ENCODE measurements around the gene TPCN2.

TPCN2 gene

GRCh38 chr11:69164824-69165223, 116.1 kb downstream of the TPCN2 start:
- Histone ChIP-seq H3K36me3 (ENCODE audit: control insufficient read depth in 4 of 4, insufficient read depth in 4 of 4, low read length in 3 of 4) (no peaks in the 10 kb centered on the region), H3K9me3 (ENCODE audit: control extremely low read depth in 1 of 5, control insufficient read depth in 4 of 5, insufficient read depth in 2 of 5, low read depth in 1 of 5, low read length in 4 of 5) (peaks cover 0 to 21% (median 9%) of the 10 kb centered on the region in 5 experiments), H3K27ac (ENCODE audit: insufficient read depth in 1 of 2, low read depth in 1 of 2, low read length in 2 of 2, poor library complexity in 1 of 2, severe bottlenecking in 2 of 2) (no peak overlapping the region), H3K4me3 (ENCODE audit: control insufficient read depth in 1 of 7, extremely low read depth in 1 of 7, insufficient read depth in 4 of 7, low read depth in 2 of 7, low read length in 6 of 7) (no peak overlapping the region), H3K4me1 (ENCODE audit: control extremely low read depth in 1 of 4, control insufficient read depth in 4 of 4, insufficient read depth in 4 of 4, low read length in 3 of 4) (peaks cover 0 to 13% (median 11%) of the 10 kb centered on the region in 4 experiments), H3K27me3 (replicated peaks in 2 of 5; ENCODE audit: control insufficient read depth in 4 of 5, insufficient read depth in 5 of 5, low read length in 4 of 5) (peaks cover 0 to 6% (median 0%) of the 10 kb centered on the region in 5 experiments)
- DNase-seq, result no peak
- CTCF ChIA-PET, result no interaction called here
- POLR2A ChIA-PET, result no interaction called here
- WGBS (ENCODE audit: insufficient coverage), result 88% methylated on average over 10 of the region's 10 CpGs

- peaks cover 0 to 21% (median 9%) of the 10 kb centered on the region in 5 experiments for H3K9me3 ChIP-seq (ENCODE audit: control extremely low read depth in 1 of 5, control insufficient read depth in 4 of 5, insufficient read depth in 2 of 5, low read depth in 1 of 5, low read length in 4 of 5)
- peaks cover 0 to 6% (median 0%) of the 10 kb centered on the region in 5 experiments for H3K27me3 ChIP-seq (replicated peaks in 2 of 5; ENCODE audit: control insufficient read depth in 4 of 5, insufficient read depth in 5 of 5, low read length in 4 of 5)
- WGBS (ENCODE audit: insufficient coverage), result 100% methylated on average over 1 of the region's 2 CpGs
- H3K36me3 ChIP-seq (ENCODE audit: control insufficient read depth in 4 of 4, insufficient read depth in 4 of 4, low read length in 3 of 4), result no peaks in the 10 kb centered on the region
- CTCF ChIA-PET, result interaction anchor here (1.0 kb wide), 2 partner anchors 10 to 477 kb away, joined by 3 to 4 read pairs; partner anchors contain the start of gene SMIM38
- POLR2A ChIA-PET, result no interaction called here
- DNase-seq, result no peak
- H3K4me1 ChIP-seq (ENCODE audit: control extremely low read depth in 1 of 4, control insufficient read depth in 4 of 4, insufficient read depth in 4 of 4, low read length in 3 of 4), result peaks cover 0 to 13% (median 11%) of the 10 kb centered on the region in 4 experiments
- no peak overlapping the region for H3K4me3 ChIP-seq (ENCODE audit: control insufficient read depth in 1 of 7, extremely low read depth in 1 of 7, insufficient read depth in 4 of 7, low read depth in 2 of 7, low read length in 6 of 7)
- no peak overlapping the region for H3K27ac ChIP-seq (ENCODE audit: insufficient read depth in 1 of 2, low read depth in 1 of 2, low read length in 2 of 2, poor library complexity in 1 of 2, severe bottlenecking in 2 of 2)
These were observed 117.0 kb downstream of the TPCN2 start for GRCh38 chr11:69165775-69166174.

- Histone ChIP-seq H3K36me3 (ENCODE audit: control insufficient read depth in 4 of 4, insufficient read depth in 4 of 4, low read length in 3 of 4) (no peaks in the 10 kb centered on the region), H3K4me3 (ENCODE audit: control insufficient read depth in 1 of 7, extremely low read depth in 1 of 7, insufficient read depth in 4 of 7, low read depth in 2 of 7, low read length in 6 of 7) (peak overlapping the region in 1 of 7 experiments; percentile 10), H3K9me3 (ENCODE audit: control extremely low read depth in 1 of 5, control insufficient read depth in 4 of 5, insufficient read depth in 2 of 5, low read depth in 1 of 5, low read length in 4 of 5) (peaks cover 0 to 21% (median 9%) of the 10 kb centered on the region in 5 experiments), H3K27ac (ENCODE audit: insufficient read depth in 1 of 2, low read depth in 1 of 2, low read length in 2 of 2, poor library complexity in 1 of 2, severe bottlenecking in 2 of 2) (no peak overlapping the region), H3K27me3 (replicated peaks in 2 of 5; ENCODE audit: control insufficient read depth in 4 of 5, insufficient read depth in 5 of 5, low read length in 4 of 5) (peaks cover 0 to 6% (median 0%) of the 10 kb centered on the region in 5 experiments), H3K4me1 (ENCODE audit: control extremely low read depth in 1 of 4, control insufficient read depth in 4 of 4, insufficient read depth in 4 of 4, low read length in 3 of 4) (peaks cover 0 to 13% (median 11%) of the 10 kb centered on the region in 4 experiments)
- WGBS (ENCODE audit: insufficient coverage), result 37% methylated on average over 12 of the region's 21 CpGs
- CTCF ChIA-PET, result interaction anchor here (1.0 kb wide), 2 partner anchors 11 to 477 kb away, joined by 3 to 4 read pairs; partner anchors contain the start of gene SMIM38
- DNase-seq, result peak; percentile 59 to 91 (median 88)
- POLR2A ChIA-PET, result interaction anchor here (0.6 kb wide), 1 partner anchor 76 kb away, joined by 3 read pairs; no protein-coding TSS in a partner anchor
These were observed 117.7 kb downstream of the TPCN2 start for GRCh38 chr11:69166218-69167115.

- CTCF ChIA-PET, result interaction anchor here (1.0 kb wide), 1 partner anchor 11 kb away, joined by 4 read pairs; the partner anchor contains the start of gene SMIM38
These were observed 118.6 kb downstream of the TPCN2 start for GRCh38 chr11:69167130-69167915.

GRCh38 chr11:69167916-69168691, 119.4 kb downstream of the TPCN2 start:
- 83% methylated on average over 7 of the region's 9 CpGs for WGBS (ENCODE audit: insufficient coverage)
- no peak for DNase-seq
- ChIA-PET POLR2A (no interaction called here), CTCF (no interaction called here)
- peaks cover 0 to 14% (median 9%) of the 10 kb centered on the region in 5 experiments for H3K9me3 ChIP-seq (ENCODE audit: control extremely low read depth in 1 of 5, control insufficient read depth in 4 of 5, insufficient read depth in 2 of 5, low read depth in 1 of 5, low read length in 4 of 5)
- peaks cover 0 to 13% (median 11%) of the 10 kb centered on the region in 4 experiments for H3K4me1 ChIP-seq (ENCODE audit: control extremely low read depth in 1 of 4, control insufficient read depth in 4 of 4, insufficient read depth in 4 of 4, low read length in 3 of 4)
- no peaks in the 10 kb centered on the region for H3K36me3 ChIP-seq (ENCODE audit: control insufficient read depth in 4 of 4, insufficient read depth in 4 of 4, low read length in 3 of 4)
- H3K27me3 ChIP-seq (replicated peaks in 2 of 5; ENCODE audit: control insufficient read depth in 4 of 5, insufficient read depth in 5 of 5, low read length in 4 of 5), result peaks cover 0 to 6% (median 0%) of the 10 kb centered on the region in 5 experiments
- H3K4me3 ChIP-seq (ENCODE audit: control insufficient read depth in 1 of 7, extremely low read depth in 1 of 7, insufficient read depth in 4 of 7, low read depth in 2 of 7, low read length in 6 of 7), result no peak overlapping the region
- no peak overlapping the region for H3K27ac ChIP-seq (ENCODE audit: insufficient read depth in 1 of 2, low read depth in 1 of 2, low read length in 2 of 2, poor library complexity in 1 of 2, severe bottlenecking in 2 of 2)

More at GRCh38 chr11:69167130-69167915, 118.6 kb downstream of the TPCN2 start:
- peaks cover 0 to 6% (median 0%) of the 10 kb centered on the region in 5 experiments for H3K27me3 ChIP-seq (replicated peaks in 2 of 5; ENCODE audit: control insufficient read depth in 4 of 5, insufficient read depth in 5 of 5, low read length in 4 of 5)
- POLR2A ChIA-PET, result interaction anchor here (0.6 kb wide), 1 partner anchor 75 kb away, joined by 3 read pairs; no protein-coding TSS in a partner anchor
- peaks cover 0 to 21% (median 9%) of the 10 kb centered on the region in 5 experiments for H3K9me3 ChIP-seq (ENCODE audit: control extremely low read depth in 1 of 5, control insufficient read depth in 4 of 5, insufficient read depth in 2 of 5, low read depth in 1 of 5, low read length in 4 of 5)
- peaks cover 0 to 13% (median 11%) of the 10 kb centered on the region in 4 experiments for H3K4me1 ChIP-seq (ENCODE audit: control extremely low read depth in 1 of 4, control insufficient read depth in 4 of 4, insufficient read depth in 4 of 4, low read length in 3 of 4)
- 94% methylated on average over 9 of the region's 10 CpGs for WGBS (ENCODE audit: insufficient coverage)
- H3K4me3 ChIP-seq (ENCODE audit: control insufficient read depth in 1 of 7, extremely low read depth in 1 of 7, insufficient read depth in 4 of 7, low read depth in 2 of 7, low read length in 6 of 7), result no peak overlapping the region
- no peak overlapping the region for H3K27ac ChIP-seq (ENCODE audit: insufficient read depth in 1 of 2, low read depth in 1 of 2, low read length in 2 of 2, poor library complexity in 1 of 2, severe bottlenecking in 2 of 2)
- DNase-seq, result no peak
- H3K36me3 ChIP-seq (ENCODE audit: control insufficient read depth in 4 of 4, insufficient read depth in 4 of 4, low read length in 3 of 4), result no peaks in the 10 kb centered on the region

GRCh38 chr11:69169479-69169878, 120.7 kb downstream of the TPCN2 start:
- no peak overlapping the region for H3K4me3 ChIP-seq (ENCODE audit: control insufficient read depth in 1 of 7, extremely low read depth in 1 of 7, insufficient read depth in 4 of 7, low read depth in 2 of 7, low read length in 6 of 7)
- POLR2A ChIA-PET, result no interaction called here
- peaks cover 0 to 6% (median 0%) of the 10 kb centered on the region in 5 experiments for H3K27me3 ChIP-seq (replicated peaks in 2 of 5; ENCODE audit: control insufficient read depth in 4 of 5, insufficient read depth in 5 of 5, low read length in 4 of 5)
- H3K9me3 ChIP-seq (ENCODE audit: control extremely low read depth in 1 of 5, control insufficient read depth in 4 of 5, insufficient read depth in 2 of 5, low read depth in 1 of 5, low read length in 4 of 5), result peaks cover 0 to 4% (median 3%) of the 10 kb centered on the region in 5 experiments
- DNase-seq, result no peak
- no peak overlapping the region for H3K27ac ChIP-seq (ENCODE audit: insufficient read depth in 1 of 2, low read depth in 1 of 2, low read length in 2 of 2, poor library complexity in 1 of 2, severe bottlenecking in 2 of 2)
- 100% methylated on average over 3 of the region's 3 CpGs for WGBS (ENCODE audit: insufficient coverage)
- no peaks in the 10 kb centered on the region for H3K36me3 ChIP-seq (ENCODE audit: control insufficient read depth in 4 of 4, insufficient read depth in 4 of 4, low read length in 3 of 4)
- H3K4me1 ChIP-seq (ENCODE audit: control extremely low read depth in 1 of 4, control insufficient read depth in 4 of 4, insufficient read depth in 4 of 4, low read length in 3 of 4), result peaks cover 0 to 13% (median 11%) of the 10 kb centered on the region in 4 experiments
- CTCF ChIA-PET, result no interaction called here
